ENCODE results near the gene NEMP2. TPM values are rescaled to one million over a fixed set of nuclear protein-coding genes. Genes with fewer than 3 reads are reported as not detected.
"Not testable (repeated sequence)": the region's sequence is repeated elsewhere in the genome, so short reads cannot be mapped to it uniquely, and the experiment has no call there.

The NEMP2 gene
- total RNA-seq, 1 donor: 5.6 TPM

- no peak for TF ChIP-seq CTCF (IDR thresholded peaks at IDR 0.05; ENCODE audit: insufficient read depth, low read depth, low read length)
- DNase-seq (ENCODE audit: low read depth): no peak
- no peak overlapping the region for H3K4me3 ChIP-seq (ENCODE audit: low read depth, low read length)
These were observed 18.8 kb downstream of the NEMP2 start for GRCh38 chr2:190515687-190516086.

GRCh38 chr2:190514676-190515075, 19.8 kb downstream of the NEMP2 start:
- H3K4me3 ChIP-seq (ENCODE audit: low read depth, low read length): no peak overlapping the region
- TF ChIP-seq CTCF (IDR thresholded peaks at IDR 0.05; ENCODE audit: insufficient read depth, low read depth, low read length): no peak
- no peak for DNase-seq (ENCODE audit: low read depth)

GRCh38 chr2:190513877-190514276, 20.6 kb downstream of the NEMP2 start:
- no peak for TF ChIP-seq CTCF (IDR thresholded peaks at IDR 0.05; ENCODE audit: insufficient read depth, low read depth, low read length)
- DNase-seq (ENCODE audit: low read depth): no peak
- H3K4me3 ChIP-seq (ENCODE audit: low read depth, low read length): no peak overlapping the region

GRCh38 chr2:190512539-190513095, 21.9 kb downstream of the NEMP2 start:
- no peak for TF ChIP-seq CTCF (IDR thresholded peaks at IDR 0.05; ENCODE audit: insufficient read depth, low read depth, low read length)
- H3K4me3 ChIP-seq (ENCODE audit: low read depth, low read length): no peak overlapping the region
- DNase-seq (ENCODE audit: low read depth): no peak

- H3K4me3 ChIP-seq (ENCODE audit: low read depth, low read length): no peak overlapping the region
- peak; percentile 59 for TF ChIP-seq CTCF (IDR thresholded peaks at IDR 0.05; ENCODE audit: insufficient read depth, low read depth, low read length)
- DNase-seq (ENCODE audit: low read depth): peak; percentile 54
These were observed 23.4 kb downstream of the NEMP2 start for GRCh38 chr2:190511104-190511503.

GRCh38 chr2:190509895-190510294, 24.6 kb downstream of the NEMP2 start:
- peak; percentile 23 for DNase-seq (ENCODE audit: low read depth)
- not testable (repeated sequence) for H3K4me3 ChIP-seq (ENCODE audit: low read depth, low read length)

- no peak for DNase-seq (ENCODE audit: low read depth)
- TF ChIP-seq CTCF (IDR thresholded peaks at IDR 0.05; ENCODE audit: insufficient read depth, low read depth, low read length): no peak
- no peak overlapping the region for H3K4me3 ChIP-seq (ENCODE audit: low read depth, low read length)
These were observed 27.4 kb downstream of the NEMP2 start for GRCh38 chr2:190507135-190507534.

Data from fibroblast of villous mesenchyme (primary cell).